HepG2 (cell line): ENCODE results near the gene CAPZB. TPM values are rescaled to one million over a fixed set of nuclear protein-coding genes. Genes with fewer than 3 reads are reported as not detected.
A peak's percentile ranks its signal among the peaks of the same experiment; 100 is the strongest.

ENCODE experiments used
- ATAC-seq: fragments of 200-7000 bp; cut with Tn5 transposase; 3 replicates; pipeline ENCODE4 v1.9.1; 2020; ENCODE audit warnings: mild to moderate bottlenecking, moderate library complexity
- BruUV-seq: library from RNA; stranded (reverse); fragments of 400-500 nt; replicated peaks from 2 replicates; lab custom pipeline; 2021; lab: Mats Ljungman, UMichigan
- CTCF ChIA-PET: fragments of 300-600 bp; formaldehyde crosslinking; extraction: SDS; loops from one replicate; lab custom pipeline; 2021; ENCODE audit warnings: low total read pairs, inconsistent platforms, low intra/inter-chr PET ratio; lab: Yijun Ruan, JAX
- POLR2A ChIA-PET: fragments of 350-600 bp; sonication (Branson Sonifier 250); formaldehyde crosslinking; loops from one replicate; lab custom pipeline; 2020; ENCODE audit warnings: antibody characterized with exemption, inconsistent platforms; lab: Yijun Ruan, JAX
- DNase-seq: peaks from one replicate; pipeline ENCODE4 v3.0.0-alpha.2; 2015; ENCODE audit warnings: low spot score
- FAIRE-seq: peaks from 3 replicates; lab custom pipeline; 2011; peaks lifted over from hg19 to GRCh38; lab: Jason Lieb, UNC
- H2AFZ ChIP-seq: one replicate; pipeline ENCODE4 v1.6.1; 2011; ENCODE audit warnings: low read length, inconsistent platforms
- H3K27ac ChIP-seq: fragments of 300-600 bp; 3 replicates; pipeline ENCODE4 v1.8.0; 2011; ENCODE audit warnings: mixed run types, mild to moderate bottlenecking, mixed read lengths, low read length, inconsistent platforms; ENCODE audit not compliant: insufficient read depth; ENCODE audit errors: extremely low read length
- H3K27me3 ChIP-seq, 2 experiments: fragments of 200-600 bp in 1 of 2; 2 replicates in 1 of 2; 3 replicates in 1 of 2; pipeline versions ENCODE4 v1.6.0 to v1.8.0; 2011; ENCODE audit warnings: low read length in 2 of 2, mild to moderate bottlenecking in 2 of 2, moderate library complexity in 2 of 2, inconsistent platforms in 1 of 2; ENCODE audit not compliant: insufficient read depth in 2 of 2, control insufficient read depth in 1 of 2
- H3K36me3 ChIP-seq, 2 experiments: fragments of 200-600 bp in 1 of 2; replicated peaks in 1 of 2; 2 replicates in 1 of 2; 3 replicates in 1 of 2; pipeline versions ENCODE4 v1.5.1 to v1.8.0; 2011; ENCODE audit warnings: low read length in 2 of 2, inconsistent platforms in 1 of 2; ENCODE audit not compliant: insufficient read depth in 2 of 2, control insufficient read depth in 1 of 2
- H3K4me1 ChIP-seq: 2 replicates; pipeline ENCODE4 v1.5.1; 2012; ENCODE audit warnings: low read length, inconsistent platforms; ENCODE audit not compliant: insufficient read depth
- H3K4me2 ChIP-seq: 2 replicates; pipeline ENCODE4 v1.6.0; 2011; ENCODE audit warnings: low read depth, low read length, inconsistent platforms
- H3K4me3 ChIP-seq, 3 experiments: fragments of 200-600 bp in 1 of 3; sonication (generic), shearing (Covaris generic) in 1 of 3; replicated peaks in 1 of 3; 2 replicates each; pipeline ENCODE4 v1.5.1; 2011 to 2016; ENCODE audit warnings: low read length in 3 of 3, inconsistent platforms in 2 of 3, low read depth in 2 of 3, mild to moderate bottlenecking in 2 of 3, control low read depth in 1 of 3, mixed read lengths in 1 of 3; ENCODE audit not compliant: insufficient read depth in 1 of 3
- H3K79me2 ChIP-seq: one replicate; pipeline ENCODE4 v1.6.1; 2011; ENCODE audit warnings: low read length, inconsistent platforms; ENCODE audit not compliant: insufficient read depth
- H3K9ac ChIP-seq: 2 replicates; pipeline ENCODE4 v1.6.0; 2011; ENCODE audit warnings: mild to moderate bottlenecking, low read depth, low read length, inconsistent platforms; ENCODE audit not compliant: insufficient read depth
- H3K9me3 ChIP-seq: 2 replicates; pipeline ENCODE4 v1.5.1; 2012; ENCODE audit warnings: mild to moderate bottlenecking, low read length
- H4K20me1 ChIP-seq: 2 replicates; pipeline ENCODE4 v1.6.0; 2011; ENCODE audit warnings: inconsistent platforms, mild to moderate bottlenecking, low read length, moderate library complexity; ENCODE audit not compliant: insufficient read depth
- ASH2L ChIP-seq: fragments of 300-600, 200-600 bp; sonication (generic); IDR thresholded peaks from 2 replicates; pipeline ENCODE4 v1.7.0; 2017; ENCODE audit warnings: low read depth, mild to moderate bottlenecking, moderate library complexity, mixed read lengths, low read length; ENCODE audit not compliant: insufficient read length
- KLF6 ChIP-seq: IDR thresholded peaks from 2 replicates; pipeline ENCODE4 v1.8.0; 2016; ENCODE audit warnings: missing biosample characterization, missing genetic modification reagents
- NRL ChIP-seq: sonication (generic); formaldehyde crosslinking; IDR thresholded peaks from 2 replicates; pipeline ENCODE4 v1.5.0; 2020; ENCODE audit warnings: missing genetic modification reagents, mild to moderate bottlenecking, moderate library complexity, borderline replicate concordance
- REL ChIP-seq: sonication (generic); formaldehyde crosslinking; conservative IDR thresholded peaks from 2 replicates; pipeline ENCODE4 v1.8.0; 2022; ENCODE audit warnings: mild to moderate bottlenecking, missing genetic modification reagents, moderate library complexity
- SRSF1 ChIP-seq: fragments of 200-400 bp; formaldehyde crosslinking; optimal IDR thresholded peaks from 2 replicates; pipeline ENCODE3; 2017; ENCODE audit warnings: mild to moderate bottlenecking, low read depth, low read length, moderate library complexity
- STAT5B ChIP-seq: sonication (generic); formaldehyde crosslinking; IDR thresholded peaks from 2 replicates; pipeline ENCODE4 v1.4.0; 2020; ENCODE audit warnings: missing genetic modification reagents
- TAF1 ChIP-seq: sonication (generic); formaldehyde crosslinking; IDR thresholded peaks from 2 replicates; pipeline ENCODE4 v1.4.0; 2020; ENCODE audit warnings: missing genetic modification reagents
- YEATS4 ChIP-seq: sonication (generic); formaldehyde crosslinking; IDR thresholded peaks from 2 replicates; pipeline ENCODE4 v1.4.0; 2020; ENCODE audit warnings: missing genetic modification reagents, borderline replicate concordance
- ZBTB7A ChIP-seq: sonication (generic); formaldehyde crosslinking; IDR thresholded peaks from 2 replicates; pipeline ENCODE4 v1.8.0; 2022; ENCODE audit warnings: mild to moderate bottlenecking, missing genetic modification reagents
- ZNF143 ChIP-seq: sonication (generic); formaldehyde crosslinking; IDR thresholded peaks from 2 replicates; pipeline ENCODE4 v1.4.0; 2020; ENCODE audit warnings: missing genetic modification reagents
- ZNF468 ChIP-seq: sonication (generic); formaldehyde crosslinking; IDR thresholded peaks from 2 replicates; pipeline ENCODE4 v1.8.0; 2022; ENCODE audit warnings: mild to moderate bottlenecking, moderate library complexity, missing genetic modification reagents
- ZNF501 ChIP-seq: sonication (generic); formaldehyde crosslinking; IDR thresholded peaks from 2 replicates; pipeline ENCODE4 v1.5.1; 2020; ENCODE audit warnings: mild to moderate bottlenecking, moderate library complexity, missing genetic modification reagents
- ZNF562 ChIP-seq: sonication (generic); formaldehyde crosslinking; IDR thresholded peaks from 2 replicates; pipeline ENCODE4 v1.8.0; 2022; ENCODE audit warnings: missing genetic modification reagents, borderline replicate concordance
- ZNF605 ChIP-seq: sonication (generic); formaldehyde crosslinking; IDR thresholded peaks from 2 replicates; pipeline ENCODE4 v1.8.0; 2022; ENCODE audit warnings: mild to moderate bottlenecking, missing genetic modification reagents
- WGBS: methylation state at CpG from one replicate; pipeline ENCODE4 v1.1.6; 2017; ENCODE audit warnings: low lambda C conversion rate; 5-methylcytosine and 5-hydroxymethylcytosine counted together
- in situ Hi-C: cut with HindIII; loops from 2 replicates; pipeline ENCODE4 v1.10.0; 2017; ENCODE audit warnings: low pct_unique_long_range_greater_than_20kb; ENCODE audit not compliant: extremely low pct_ligation_motif_present
- intact Hi-C: fragments of 100-400 bp; cut with micrococcal nuclease; formaldehyde crosslinking; loops from one replicate; pipeline ENCODE4 v1.10.0; 2022; ENCODE audit not compliant: unreplicated experiment
- polyA plus RNA-seq, 8 experiments: library from polyadenylated mRNA; depleted of rRNA in 3 of 8; stranded (reverse) in 7 of 8; unstranded in 1 of 8; fragments of >200 nt; fragmentation: Illumina TruSeq in 4 of 8; extraction: Trizol in 4 of 8; gene quantifications; 2 replicates each; pipeline versions ENCODE4 v1.2.1 to v1.2.3, GENCODE V29; 2011 to 2016; ENCODE audit warnings: low read depth in 4 of 8, missing spikeins in 1 of 8, mixed read lengths in 1 of 8; ENCODE audit not compliant: insufficient read depth in 1 of 8
- total RNA-seq, 5 experiments: library from RNA; depleted of rRNA; stranded (reverse); fragments of >200 nt; fragmentation: Illumina TruSeq; extraction: Trizol; gene quantifications; 2 replicates each; pipeline ENCODE4 v1.2.3, GENCODE V29; 2016; ENCODE audit warnings: low read depth in 1 of 5
- TF ChIP-seq, protein P1 (sequence below): sonication (generic); formaldehyde crosslinking; IDR thresholded peaks from 2 replicates; pipeline ENCODE4 v1.4.0; 2020; ENCODE audit warnings: missing genetic modification reagents
- TF ChIP-seq, protein P2 (sequence below): fragments of 450-650 bp; IDR thresholded peaks from 2 replicates; pipeline ENCODE4 v1.6.1; 2017; ENCODE audit warnings: mild to moderate bottlenecking

The CAPZB gene
- total and polyA plus RNA-seq, 2 of the 13 experiments (the other 11 are each of a cell fraction or from before 2014, with no cell fraction given): 58.9 to 76.9 TPM

DNA sequence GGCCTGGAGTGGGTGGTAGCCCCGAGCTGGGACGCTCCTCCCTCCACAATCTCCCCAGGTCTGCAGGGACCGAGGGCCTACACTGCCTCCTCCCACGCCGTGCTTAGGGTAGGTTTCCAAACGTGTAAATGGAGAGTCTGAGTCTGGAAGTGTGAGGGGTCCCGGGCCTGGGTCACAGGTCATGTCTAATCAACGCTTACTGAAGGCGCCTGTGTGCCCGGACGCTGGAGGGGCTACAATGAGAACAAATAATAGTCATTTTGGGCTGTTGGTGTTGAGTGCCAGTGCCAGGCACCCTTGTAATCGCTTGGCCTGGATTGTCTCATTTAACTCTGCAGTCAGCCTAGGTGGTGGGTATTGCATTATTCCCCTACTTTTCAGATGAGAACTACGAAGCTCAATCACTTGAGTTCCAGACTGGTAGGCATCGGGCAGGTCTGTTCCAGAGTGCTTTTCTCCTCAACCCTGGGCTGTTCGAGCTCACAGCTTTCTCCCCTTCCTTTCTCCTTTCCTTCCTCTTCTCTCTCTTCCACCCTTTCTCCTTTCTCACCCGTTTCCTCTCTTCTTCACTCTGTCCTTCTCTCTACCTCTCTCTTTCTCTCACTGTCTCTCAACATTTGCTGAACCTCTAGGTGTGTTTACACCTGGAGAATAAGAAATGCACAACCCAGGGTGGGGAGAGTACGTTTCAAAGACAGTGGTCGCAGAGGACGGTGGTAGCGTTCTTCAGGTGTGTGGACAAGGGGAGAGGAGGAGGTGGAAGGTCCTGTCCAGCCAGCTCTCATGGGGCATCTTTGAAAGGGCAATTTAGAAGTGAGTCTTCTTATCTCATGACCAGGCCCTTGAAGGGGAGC, 172.3 kb downstream of the CAPZB start:
- WGBS: 33% methylated on average over 18 of the region's 20 CpGs
- peaks cover 6 to 21% of the 10 kb centered on the region in 2 experiments; a peak in 4 of 5 replicates for H3K36me3 ChIP-seq
- H2AFZ ChIP-seq: no peak overlapping the region
- peak overlapping the region; percentile 98 for H3K4me2 ChIP-seq
- CTCF ChIA-PET: no interaction called here
- DNase-seq (no peak), FAIRE-seq (no peak), ATAC-seq (no peak)
- in situ Hi-C loops (no loop called here), intact Hi-C loops (no loop called here)
- H3K27ac ChIP-seq: peak overlapping the region; percentile 83
- H3K9me3 ChIP-seq: no peaks in the 10 kb centered on the region
- BruUV-seq: TSS peak; percentile 67
- peaks cover 27% of the 10 kb centered on the region for H3K79me2 ChIP-seq
- POLR2A ChIA-PET: interaction anchor here (0.5 to 4.7 kb wide), 18 partner anchors 11 to 341 kb away, joined by 3 to 21 read pairs (median 3); partner anchors contain the start of genes EMC1 and MRTO4
- peaks cover 64% of the 10 kb centered on the region for H3K4me1 ChIP-seq
- H3K9ac ChIP-seq: peak overlapping the region; percentile 97
- no peaks in the 10 kb centered on the region; a peak in 1 of 5 replicates for H3K27me3 ChIP-seq
- H3K4me3 ChIP-seq: peak overlapping the region; percentile 70 to 95 (median 83)
- 0 out of 2 replicates have a peak, but pooled peaks have one; percentile 19 for TF ChIP-seq REL (CRISPR knock-in tag)
- TF ChIP-seq STAT5B (CRISPR knock-in tag): 0 out of 2 replicates have a peak, but pooled peaks have one; percentile 2
- TF ChIP-seq SRSF1: peak; percentile 3
- TF ChIP-seq ZNF501 (CRISPR knock-in tag): peak; percentile 25; the same call in 1 of the 2 replicates
- 0 out of 2 replicates have a peak, but pooled peaks have one; percentile 12 for TF ChIP-seq ZNF468 (CRISPR knock-in tag)
- peak; percentile 45; the same call in 1 of the 2 replicates for TF ChIP-seq ZBTB7A
- no peak for TF ChIP-seq ZNF562
- TF ChIP-seq, protein P1, sequence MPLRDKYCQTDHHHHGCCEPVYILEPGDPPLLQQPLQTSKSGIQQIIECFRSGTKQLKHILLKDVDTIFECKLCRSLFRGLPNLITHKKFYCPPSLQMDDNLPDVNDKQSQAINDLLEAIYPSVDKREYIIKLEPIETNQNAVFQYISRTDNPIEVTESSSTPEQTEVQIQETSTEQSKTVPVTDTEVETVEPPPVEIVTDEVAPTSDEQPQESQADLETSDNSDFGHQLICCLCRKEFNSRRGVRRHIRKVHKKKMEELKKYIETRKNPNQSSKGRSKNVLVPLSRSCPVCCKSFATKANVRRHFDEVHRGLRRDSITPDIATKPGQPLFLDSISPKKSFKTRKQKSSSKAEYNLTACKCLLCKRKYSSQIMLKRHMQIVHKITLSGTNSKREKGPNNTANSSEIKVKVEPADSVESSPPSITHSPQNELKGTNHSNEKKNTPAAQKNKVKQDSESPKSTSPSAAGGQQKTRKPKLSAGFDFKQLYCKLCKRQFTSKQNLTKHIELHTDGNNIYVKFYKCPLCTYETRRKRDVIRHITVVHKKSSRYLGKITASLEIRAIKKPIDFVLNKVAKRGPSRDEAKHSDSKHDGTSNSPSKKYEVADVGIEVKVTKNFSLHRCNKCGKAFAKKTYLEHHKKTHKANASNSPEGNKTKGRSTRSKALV (CRISPR knock-in tag): 0 out of 2 replicates have a peak, but pooled peaks have one; percentile 12
- TF ChIP-seq ZNF605 (CRISPR knock-in tag): peak; percentile 15
- TF ChIP-seq KLF6 (CRISPR knock-in tag): no peak
- no peak for TF ChIP-seq YEATS4 (CRISPR knock-in tag)
- TF ChIP-seq ZNF143: 0 out of 2 replicates have a peak, but pooled peaks have one; percentile 3
- TF ChIP-seq, protein P2, sequence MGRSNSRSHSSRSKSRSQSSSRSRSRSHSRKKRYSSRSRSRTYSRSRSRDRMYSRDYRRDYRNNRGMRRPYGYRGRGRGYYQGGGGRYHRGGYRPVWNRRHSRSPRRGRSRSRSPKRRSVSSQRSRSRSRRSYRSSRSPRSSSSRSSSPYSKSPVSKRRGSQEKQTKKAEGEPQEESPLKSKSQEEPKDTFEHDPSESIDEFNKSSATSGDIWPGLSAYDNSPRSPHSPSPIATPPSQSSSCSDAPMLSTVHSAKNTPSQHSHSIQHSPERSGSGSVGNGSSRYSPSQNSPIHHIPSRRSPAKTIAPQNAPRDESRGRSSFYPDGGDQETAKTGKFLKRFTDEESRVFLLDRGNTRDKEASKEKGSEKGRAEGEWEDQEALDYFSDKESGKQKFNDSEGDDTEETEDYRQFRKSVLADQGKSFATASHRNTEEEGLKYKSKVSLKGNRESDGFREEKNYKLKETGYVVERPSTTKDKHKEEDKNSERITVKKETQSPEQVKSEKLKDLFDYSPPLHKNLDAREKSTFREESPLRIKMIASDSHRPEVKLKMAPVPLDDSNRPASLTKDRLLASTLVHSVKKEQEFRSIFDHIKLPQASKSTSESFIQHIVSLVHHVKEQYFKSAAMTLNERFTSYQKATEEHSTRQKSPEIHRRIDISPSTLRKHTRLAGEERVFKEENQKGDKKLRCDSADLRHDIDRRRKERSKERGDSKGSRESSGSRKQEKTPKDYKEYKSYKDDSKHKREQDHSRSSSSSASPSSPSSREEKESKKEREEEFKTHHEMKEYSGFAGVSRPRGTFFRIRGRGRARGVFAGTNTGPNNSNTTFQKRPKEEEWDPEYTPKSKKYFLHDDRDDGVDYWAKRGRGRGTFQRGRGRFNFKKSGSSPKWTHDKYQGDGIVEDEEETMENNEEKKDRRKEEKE: no peak
- TF ChIP-seq NRL (CRISPR knock-in tag): 0 out of 2 replicates have a peak, but pooled peaks have one; percentile 42
- 0 out of 2 replicates have a peak, but pooled peaks have one; percentile 1 for TF ChIP-seq TAF1
- TF ChIP-seq ASH2L: peak; percentile 13
- no peaks in the 10 kb centered on the region; the same call in 1 of the 2 replicates for H4K20me1 ChIP-seq
